GM12874 (cell line): ENCODE data around the gene ALK.

Source experiments
- TF ChIP-seq, protein P1 (sequence below): IDR thresholded peaks from 2 replicates; pipeline ENCODE4 v1.5.1; 2011; ENCODE audit warnings: low read depth, mild to moderate bottlenecking, control low read depth, low read length, moderate library complexity; ENCODE audit not compliant: insufficient read depth

The ALK gene

DNA sequence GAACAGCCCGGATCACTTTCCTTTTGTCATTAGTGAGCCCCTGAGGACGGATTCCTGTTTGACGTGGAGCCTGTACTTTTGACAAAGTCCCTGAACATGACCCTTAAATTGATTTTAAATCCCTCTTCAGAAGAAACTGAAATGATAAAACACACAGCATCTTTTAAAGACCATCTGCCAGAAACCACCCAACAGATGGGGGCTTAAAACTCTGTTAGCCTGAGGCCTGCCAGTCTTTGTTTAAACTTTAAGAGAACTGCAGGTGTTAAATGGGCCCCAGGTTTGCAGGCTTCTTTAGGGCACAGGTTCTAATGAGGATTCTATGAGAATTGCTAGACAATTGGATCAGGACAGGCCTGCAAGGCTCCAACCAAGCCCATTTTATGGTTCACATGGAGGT lies 177.9 kb downstream of the ALK start:
- TF ChIP-seq, protein P1, sequence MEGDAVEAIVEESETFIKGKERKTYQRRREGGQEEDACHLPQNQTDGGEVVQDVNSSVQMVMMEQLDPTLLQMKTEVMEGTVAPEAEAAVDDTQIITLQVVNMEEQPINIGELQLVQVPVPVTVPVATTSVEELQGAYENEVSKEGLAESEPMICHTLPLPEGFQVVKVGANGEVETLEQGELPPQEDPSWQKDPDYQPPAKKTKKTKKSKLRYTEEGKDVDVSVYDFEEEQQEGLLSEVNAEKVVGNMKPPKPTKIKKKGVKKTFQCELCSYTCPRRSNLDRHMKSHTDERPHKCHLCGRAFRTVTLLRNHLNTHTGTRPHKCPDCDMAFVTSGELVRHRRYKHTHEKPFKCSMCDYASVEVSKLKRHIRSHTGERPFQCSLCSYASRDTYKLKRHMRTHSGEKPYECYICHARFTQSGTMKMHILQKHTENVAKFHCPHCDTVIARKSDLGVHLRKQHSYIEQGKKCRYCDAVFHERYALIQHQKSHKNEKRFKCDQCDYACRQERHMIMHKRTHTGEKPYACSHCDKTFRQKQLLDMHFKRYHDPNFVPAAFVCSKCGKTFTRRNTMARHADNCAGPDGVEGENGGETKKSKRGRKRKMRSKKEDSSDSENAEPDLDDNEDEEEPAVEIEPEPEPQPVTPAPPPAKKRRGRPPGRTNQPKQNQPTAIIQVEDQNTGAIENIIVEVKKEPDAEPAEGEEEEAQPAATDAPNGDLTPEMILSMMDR, result no peak

DNA sequence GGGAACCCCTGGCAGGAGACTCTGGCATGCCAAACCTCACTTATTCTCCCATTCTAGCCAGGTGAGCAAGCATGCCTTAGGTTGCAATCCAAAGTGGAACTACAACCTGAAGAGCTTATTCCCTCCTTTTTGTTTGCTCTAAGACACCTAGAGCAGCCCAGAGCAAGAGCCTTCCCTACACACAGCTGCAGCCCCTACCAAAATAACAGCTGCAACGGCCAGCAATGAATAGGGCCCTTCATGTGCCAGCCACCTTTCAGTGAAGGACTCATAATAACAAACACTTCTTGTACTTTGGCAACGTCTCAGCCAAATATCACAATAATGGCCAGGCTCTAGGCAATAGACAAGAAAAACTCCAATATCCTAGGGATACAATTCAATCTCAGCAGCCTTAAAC lies 178.7 kb downstream of the ALK start:
- TF ChIP-seq, protein P1, result no peak

DNA sequence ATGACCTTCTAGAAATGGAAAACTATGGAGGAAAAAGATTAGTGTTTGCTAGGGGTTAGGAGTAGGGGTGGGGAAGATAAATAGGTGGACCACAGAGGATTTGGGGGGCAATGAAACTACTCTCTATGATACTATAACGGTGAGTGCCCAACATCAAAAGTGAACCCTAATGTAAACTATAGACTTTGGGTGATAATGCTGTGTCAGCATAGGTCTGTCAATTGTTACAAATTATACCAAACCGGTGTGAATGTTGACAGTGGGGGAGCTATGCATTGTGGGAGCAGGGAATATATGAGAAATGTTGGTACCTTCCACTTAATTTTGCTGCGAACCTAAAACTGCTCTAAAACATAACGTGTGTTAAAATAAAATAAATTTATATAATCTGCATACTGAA lies 180.3 kb downstream of the ALK start:
- TF ChIP-seq, protein P1, result no peak

DNA sequence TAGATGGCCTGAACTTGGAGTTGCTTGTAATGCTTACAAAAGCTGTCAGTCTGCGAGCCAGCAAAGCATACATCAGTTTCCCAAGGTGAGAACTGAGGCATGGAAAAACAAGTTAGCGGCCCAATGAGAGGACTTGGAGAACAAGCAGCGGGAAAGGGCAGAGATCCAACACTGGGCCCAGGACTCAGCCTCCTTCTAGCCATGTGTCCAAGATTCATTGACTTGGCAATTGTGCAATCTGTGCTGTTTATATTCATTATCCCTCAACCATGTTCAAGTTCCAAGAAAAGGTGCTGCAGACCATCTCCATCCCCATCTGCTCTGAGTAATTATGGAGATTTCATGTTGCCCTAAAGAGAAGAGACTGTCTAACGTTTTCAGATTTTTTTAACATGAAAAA lies 187.4 kb downstream of the ALK start:
- TF ChIP-seq, protein P1, result no peak

DNA sequence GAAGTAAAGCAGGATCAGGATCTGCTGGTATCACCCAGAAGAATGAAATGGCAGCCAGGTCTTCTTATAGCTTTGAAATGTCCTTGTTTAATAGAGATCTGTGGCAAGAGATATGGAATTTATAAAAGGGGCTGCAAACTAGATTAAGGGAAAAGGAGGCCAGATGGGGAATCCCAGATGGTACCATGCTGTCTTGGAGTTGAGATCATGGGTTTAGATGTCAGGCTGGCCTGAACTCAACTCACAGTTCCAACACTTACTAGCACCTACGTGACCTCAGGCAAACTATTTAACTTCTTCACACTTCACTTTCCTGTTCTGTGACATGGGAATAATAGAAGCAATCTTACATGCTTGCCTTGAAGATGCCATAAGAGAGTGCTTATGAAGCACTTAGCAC lies 188.2 kb downstream of the ALK start:
- TF ChIP-seq, protein P1, result no peak

DNA sequence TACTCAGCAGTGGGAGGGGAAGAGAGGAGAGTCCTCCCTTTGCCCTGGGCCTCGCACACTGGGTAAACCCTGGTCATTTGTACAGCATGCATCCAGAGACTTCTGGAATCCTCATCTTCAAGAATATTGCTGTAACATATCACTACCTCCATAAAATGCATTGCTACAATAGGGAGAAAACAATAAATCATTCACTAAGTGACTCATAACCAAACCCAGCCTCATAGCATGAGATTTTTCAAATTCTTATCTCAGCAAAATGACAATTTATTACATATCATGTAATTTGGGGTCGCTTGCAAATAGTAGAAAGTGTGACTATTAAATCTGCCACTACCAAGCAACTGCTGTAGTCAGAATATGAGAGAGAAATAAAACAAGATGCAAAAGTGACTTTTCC lies 189.4 kb downstream of the ALK start:
- TF ChIP-seq, protein P1, result no peak

DNA sequence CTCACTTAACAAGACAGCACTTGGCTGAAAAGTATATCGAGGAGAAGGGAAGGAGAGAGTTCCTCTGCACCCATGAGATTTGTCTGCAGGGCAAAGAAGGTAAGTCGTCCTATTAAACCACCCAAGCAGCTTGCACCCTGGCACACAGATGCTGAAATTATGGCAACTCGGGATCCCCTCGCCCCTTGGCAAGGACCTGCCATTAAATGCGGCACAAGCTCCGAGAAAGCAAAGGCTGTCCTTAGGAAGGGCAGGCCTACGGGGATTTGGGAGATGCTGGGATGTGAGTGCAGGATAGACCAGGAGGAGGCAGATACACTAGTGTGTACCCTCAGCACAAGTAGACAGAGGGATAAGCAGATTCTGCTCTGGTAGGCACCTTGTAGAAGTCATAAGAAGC lies 191.5 kb downstream of the ALK start:
- TF ChIP-seq, protein P1, result no peak

DNA sequence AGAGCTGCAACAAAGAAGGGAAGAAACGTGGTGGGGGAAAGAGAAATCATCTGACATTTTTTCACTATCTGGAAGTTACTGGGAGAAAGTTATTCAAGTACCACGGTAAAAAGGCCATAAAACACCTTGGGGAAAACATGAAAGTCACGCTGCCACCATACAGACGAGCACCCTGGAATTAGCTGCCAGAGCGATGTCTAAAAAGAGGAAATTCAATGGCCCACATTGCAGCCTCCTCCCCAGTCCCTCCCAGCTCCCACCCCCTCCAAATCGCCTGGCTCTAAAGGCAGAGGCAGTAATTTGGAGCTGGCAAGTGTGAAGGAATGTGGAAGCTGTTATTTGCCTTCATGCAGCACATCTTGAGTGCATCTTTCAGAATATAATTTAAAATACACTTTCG lies 192.0 kb downstream of the ALK start:
- TF ChIP-seq, protein P1, result no peak
